ENCODE data around the gene NEDD9. TPM values are rescaled to one million over a fixed set of nuclear protein-coding genes. Genes with fewer than 3 reads are reported as not detected.

The NEDD9 gene
- total RNA-seq, 4 donors from 2014 or later: 19.8 to 49.4 (median 35.6) TPM

- H3K27ac ChIP-seq: peak overlapping the region; percentile 30 to 84 (median 74)
- DNase-seq: no peak
- no peak for TF ChIP-seq POLR2A (IDR thresholded peaks at IDR 0.05)
- TF ChIP-seq, protein P1, sequence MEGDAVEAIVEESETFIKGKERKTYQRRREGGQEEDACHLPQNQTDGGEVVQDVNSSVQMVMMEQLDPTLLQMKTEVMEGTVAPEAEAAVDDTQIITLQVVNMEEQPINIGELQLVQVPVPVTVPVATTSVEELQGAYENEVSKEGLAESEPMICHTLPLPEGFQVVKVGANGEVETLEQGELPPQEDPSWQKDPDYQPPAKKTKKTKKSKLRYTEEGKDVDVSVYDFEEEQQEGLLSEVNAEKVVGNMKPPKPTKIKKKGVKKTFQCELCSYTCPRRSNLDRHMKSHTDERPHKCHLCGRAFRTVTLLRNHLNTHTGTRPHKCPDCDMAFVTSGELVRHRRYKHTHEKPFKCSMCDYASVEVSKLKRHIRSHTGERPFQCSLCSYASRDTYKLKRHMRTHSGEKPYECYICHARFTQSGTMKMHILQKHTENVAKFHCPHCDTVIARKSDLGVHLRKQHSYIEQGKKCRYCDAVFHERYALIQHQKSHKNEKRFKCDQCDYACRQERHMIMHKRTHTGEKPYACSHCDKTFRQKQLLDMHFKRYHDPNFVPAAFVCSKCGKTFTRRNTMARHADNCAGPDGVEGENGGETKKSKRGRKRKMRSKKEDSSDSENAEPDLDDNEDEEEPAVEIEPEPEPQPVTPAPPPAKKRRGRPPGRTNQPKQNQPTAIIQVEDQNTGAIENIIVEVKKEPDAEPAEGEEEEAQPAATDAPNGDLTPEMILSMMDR (IDR thresholded peaks at IDR 0.05 in 4 of 5, conservative IDR thresholded peaks at IDR 0.05 in 1 of 5): no peak
- intact Hi-C loops (cut with DNase I; ENCODE audit: low total_unique reads): no loop called here
- H3K4me3 ChIP-seq: no peak overlapping the region
- no peaks in the 10 kb centered on the region for H3K27me3 ChIP-seq
- no peaks in the 10 kb centered on the region for H3K9me3 ChIP-seq
- in situ Hi-C loops (cut with MboI; ENCODE audit: low sequenced_read_pairs in 4 of 4): no loop called here
- peaks cover 53 to 65% of the 10 kb centered on the region in 2 donors for H3K4me1 ChIP-seq
- no peaks in the 10 kb centered on the region for H3K36me3 ChIP-seq
- no peak for ATAC-seq
These were observed 22.6 kb downstream of the NEDD9 start for GRCh38 chr6:11209906-11210305.

GRCh38 chr6:11209369-11209768 is 23.1 kb downstream of the NEDD9 start:
- Histone ChIP-seq H3K4me3 (no peak overlapping the region), H3K9me3 (no peaks in the 10 kb centered on the region), H3K4me1 (peaks cover 48 to 59% of the 10 kb centered on the region in 2 donors), H3K27me3 (no peaks in the 10 kb centered on the region), H3K27ac (peak overlapping the region; percentile 30 to 84 (median 74)), H3K36me3 (no peaks in the 10 kb centered on the region)
- in situ Hi-C loops (cut with MboI; ENCODE audit: low sequenced_read_pairs in 4 of 4) (no loop called here), intact Hi-C loops (cut with DNase I; ENCODE audit: low total_unique reads) (no loop called here)
- DNase-seq: no peak
- no peak for ATAC-seq
- TF ChIP-seq POLR2A (IDR thresholded peaks at IDR 0.05): no peak
- TF ChIP-seq, protein P1 (IDR thresholded peaks at IDR 0.05 in 4 of 5, conservative IDR thresholded peaks at IDR 0.05 in 1 of 5): no peak

DNA sequence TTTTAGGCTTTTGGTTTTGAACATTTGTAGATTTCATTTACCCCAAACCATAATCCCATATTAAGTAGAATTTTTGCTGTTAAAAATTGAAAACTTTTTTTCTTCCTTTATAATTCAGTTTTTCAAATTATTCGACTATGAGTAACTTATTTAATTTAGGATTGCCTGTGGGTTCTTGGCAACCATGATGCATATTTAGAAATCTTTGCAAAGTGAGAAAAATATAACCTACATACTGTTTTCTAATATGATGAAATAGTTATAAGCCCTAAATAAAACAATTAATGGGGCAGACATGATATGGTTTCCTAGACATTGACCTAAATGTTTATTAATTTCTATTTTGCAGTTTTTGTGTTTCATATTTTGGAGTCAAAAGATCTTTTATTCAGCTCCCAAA is 23.6 kb downstream of the NEDD9 start:
- Histone ChIP-seq H3K36me3 (no peaks in the 10 kb centered on the region), H3K9me3 (no peaks in the 10 kb centered on the region), H3K27ac (peak overlapping the region; percentile 58 to 75 (median 68)), H3K4me1 (peaks cover 44 to 54% of the 10 kb centered on the region in 2 donors), H3K27me3 (no peaks in the 10 kb centered on the region), H3K4me3 (no peak overlapping the region)
- no peak for TF ChIP-seq POLR2A (IDR thresholded peaks at IDR 0.05)
- TF ChIP-seq, protein P1 (IDR thresholded peaks at IDR 0.05 in 4 of 5, conservative IDR thresholded peaks at IDR 0.05 in 1 of 5): no peak
- ATAC-seq (no peak), DNase-seq (no peak)
- intact Hi-C loops (cut with DNase I; ENCODE audit: low total_unique reads) (no loop called here), in situ Hi-C loops (cut with MboI; ENCODE audit: low sequenced_read_pairs in 4 of 4) (no loop called here)

- Histone ChIP-seq H3K4me3 (no peak overlapping the region), H3K36me3 (no peaks in the 10 kb centered on the region), H3K27ac (peak overlapping the region; percentile 14 to 74 (median 60)), H3K4me1 (peaks cover 41 to 48% of the 10 kb centered on the region in 2 donors), H3K27me3 (no peaks in the 10 kb centered on the region), H3K9me3 (no peaks in the 10 kb centered on the region)
- intact Hi-C loops (cut with DNase I; ENCODE audit: low total_unique reads) (no loop called here), in situ Hi-C loops (cut with MboI; ENCODE audit: low sequenced_read_pairs in 4 of 4) (no loop called here)
- no peak for DNase-seq
- ATAC-seq: no peak
- TF ChIP-seq POLR2A (IDR thresholded peaks at IDR 0.05): no peak
These were observed 24.2 kb downstream of the NEDD9 start for GRCh38 chr6:11208267-11208666.

DNA sequence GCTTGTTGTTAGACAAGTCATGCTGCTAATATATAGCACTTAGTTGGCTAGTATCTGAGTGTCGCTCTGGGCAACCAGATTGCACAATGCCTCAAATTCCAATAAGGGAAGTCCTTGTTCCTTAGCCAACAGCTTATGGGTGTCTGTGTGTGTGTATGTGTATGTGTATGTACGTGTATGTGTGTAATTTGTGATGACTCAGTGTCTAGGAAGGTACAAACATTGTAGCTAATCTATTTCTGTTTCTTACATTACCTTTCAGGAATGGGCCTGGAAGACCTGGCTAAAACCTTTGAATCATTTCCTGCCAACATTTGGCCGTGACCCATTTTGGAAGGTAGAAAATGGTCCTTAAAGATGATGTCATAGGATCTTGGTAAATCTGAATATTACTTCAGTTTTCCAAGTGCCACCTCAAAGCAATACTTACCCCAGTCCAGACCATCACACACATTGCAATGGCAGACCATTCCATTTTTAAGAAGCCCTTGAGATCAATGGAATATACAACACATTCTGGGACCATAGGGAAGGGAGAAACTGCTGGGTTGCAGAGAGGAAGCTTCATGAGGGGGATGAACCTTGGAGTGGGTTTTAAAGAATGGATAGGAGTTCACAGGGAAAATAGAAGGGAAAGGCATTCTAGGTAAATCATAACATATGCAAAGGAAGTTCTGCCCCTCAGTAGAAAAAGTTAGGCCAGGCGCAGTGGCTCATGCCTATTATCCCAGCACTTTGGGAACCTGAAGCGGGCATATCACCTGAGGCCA is 25.1 kb downstream of the NEDD9 start:
- Histone ChIP-seq H3K36me3 (peaks cover 0 to under 1% of the 10 kb centered on the region in 2 donors), H3K27me3 (no peaks in the 10 kb centered on the region), H3K27ac (peak overlapping the region; percentile 55 to 74 (median 65)), H3K9me3 (no peaks in the 10 kb centered on the region), H3K4me1 (peaks cover 38 to 40% of the 10 kb centered on the region in 2 donors), H3K4me3 (no peak overlapping the region)
- in situ Hi-C loops (cut with MboI; ENCODE audit: low sequenced_read_pairs in 4 of 4): no loop called here
- peak; percentile 56 to 65 for ATAC-seq
- TF ChIP-seq, protein P1 (IDR thresholded peaks at IDR 0.05 in 4 of 5, conservative IDR thresholded peaks at IDR 0.05 in 1 of 5): no peak
- no peak for TF ChIP-seq POLR2A (IDR thresholded peaks at IDR 0.05)
- DNase-seq: peak; percentile 19 to 32
- intact Hi-C loops (cut with DNase I; ENCODE audit: low total_unique reads): no loop called here

Data from gastrocnemius medialis (tissue), 4 donors.